ENCODE data around the gene TEX29. TPM values are rescaled to one million over a fixed set of nuclear protein-coding genes. Genes with fewer than 3 reads are reported as not detected.

TEX29 gene
- polyA plus RNA-seq, 1 donor, result 0.35 TPM

- DNase-seq, result peak; percentile 1
These were observed 50.4 kb downstream of the TEX29 start for GRCh38 chr13:111370570-111371535.

DNA sequence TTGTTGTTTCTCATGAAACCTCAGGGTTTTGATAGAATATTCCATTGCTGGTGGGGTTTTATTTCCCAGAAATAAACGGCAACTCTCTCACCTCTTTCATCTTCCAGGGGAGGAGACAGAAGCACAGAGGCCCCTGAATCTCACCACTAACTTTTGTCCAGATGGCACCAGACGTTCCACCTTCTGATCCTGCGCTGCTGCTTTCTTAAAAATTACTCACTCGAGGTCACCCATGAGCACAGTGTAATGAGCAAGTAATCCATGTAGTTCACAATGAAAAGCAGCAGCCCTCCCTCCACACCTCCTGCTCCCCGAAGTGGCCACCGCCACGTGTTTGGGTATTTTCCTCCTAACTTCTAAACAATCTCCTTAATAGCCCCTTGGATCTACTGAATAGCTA, 51.3 kb downstream of the TEX29 start:
- DNase-seq, result no peak

GRCh38 chr13:111372651-111373425, 52.4 kb downstream of the TEX29 start:
- no peak for DNase-seq

DNA sequence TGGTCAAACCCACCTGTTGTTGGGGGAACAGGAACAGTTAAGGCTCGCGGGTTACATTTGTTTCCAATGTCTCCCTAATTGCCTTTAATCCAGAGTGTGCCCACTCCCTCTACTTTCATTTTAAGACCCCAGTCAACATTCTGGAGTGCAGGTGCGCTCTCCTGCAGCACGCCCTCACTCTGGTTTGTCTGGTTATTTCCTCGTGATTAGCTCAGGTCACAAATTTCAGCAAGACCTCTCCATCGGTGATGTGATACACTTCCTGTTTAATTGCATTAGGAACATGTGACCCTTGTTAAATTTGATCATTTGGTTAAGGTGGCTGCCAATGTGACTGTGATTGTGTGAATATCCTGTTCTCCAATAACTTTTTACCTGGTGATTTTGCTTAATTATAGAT, 53.0 kb downstream of the TEX29 start:
- no peak for DNase-seq

DNA sequence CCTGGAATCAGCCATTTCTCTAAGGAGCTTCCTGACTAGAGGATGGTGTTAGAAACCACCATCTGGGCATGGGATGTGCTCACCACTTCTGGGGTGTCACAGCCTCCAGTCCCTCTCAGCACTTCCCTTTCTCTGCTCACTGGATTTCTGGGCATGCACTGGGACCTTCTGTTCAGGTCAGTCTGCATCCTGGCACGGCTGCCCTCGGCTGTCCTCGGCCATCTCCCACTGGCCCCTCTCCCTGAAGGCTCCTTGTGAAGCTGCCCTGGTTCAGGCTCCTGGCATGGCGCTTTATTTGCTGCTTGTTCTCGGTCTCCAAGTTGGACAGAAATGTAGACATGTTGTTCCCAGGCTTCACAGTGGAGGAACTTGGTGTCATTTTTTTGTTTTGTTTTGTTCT, 60.0 kb downstream of the TEX29 start:
- no peak for DNase-seq

GRCh38 chr13:111382411-111382810, 62.0 kb downstream of the TEX29 start:
- DNase-seq, result no peak

DNA sequence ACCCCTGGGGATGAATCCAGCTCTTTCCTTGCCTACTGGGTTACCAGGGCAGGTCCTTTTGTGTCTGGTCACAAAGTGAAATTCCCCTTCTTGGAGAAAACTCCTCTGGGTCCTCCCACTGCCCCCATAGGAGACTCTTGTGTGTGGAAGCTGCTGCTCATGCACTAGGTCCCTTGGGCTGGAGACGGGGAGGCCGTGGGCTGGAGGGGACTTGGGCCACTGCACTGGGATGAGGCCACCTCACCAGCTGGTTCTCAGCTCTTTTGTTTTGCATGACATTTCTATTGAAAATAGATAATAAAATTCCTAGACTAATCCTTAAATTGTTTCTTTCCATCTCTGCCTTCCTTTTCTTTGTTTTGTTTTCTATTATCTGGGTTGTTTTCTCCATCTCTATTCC, 62.4 kb downstream of the TEX29 start:
- DNase-seq, result no peak

- DNase-seq, result no peak
These were observed 63.4 kb downstream of the TEX29 start for GRCh38 chr13:111383591-111384440.

DNA sequence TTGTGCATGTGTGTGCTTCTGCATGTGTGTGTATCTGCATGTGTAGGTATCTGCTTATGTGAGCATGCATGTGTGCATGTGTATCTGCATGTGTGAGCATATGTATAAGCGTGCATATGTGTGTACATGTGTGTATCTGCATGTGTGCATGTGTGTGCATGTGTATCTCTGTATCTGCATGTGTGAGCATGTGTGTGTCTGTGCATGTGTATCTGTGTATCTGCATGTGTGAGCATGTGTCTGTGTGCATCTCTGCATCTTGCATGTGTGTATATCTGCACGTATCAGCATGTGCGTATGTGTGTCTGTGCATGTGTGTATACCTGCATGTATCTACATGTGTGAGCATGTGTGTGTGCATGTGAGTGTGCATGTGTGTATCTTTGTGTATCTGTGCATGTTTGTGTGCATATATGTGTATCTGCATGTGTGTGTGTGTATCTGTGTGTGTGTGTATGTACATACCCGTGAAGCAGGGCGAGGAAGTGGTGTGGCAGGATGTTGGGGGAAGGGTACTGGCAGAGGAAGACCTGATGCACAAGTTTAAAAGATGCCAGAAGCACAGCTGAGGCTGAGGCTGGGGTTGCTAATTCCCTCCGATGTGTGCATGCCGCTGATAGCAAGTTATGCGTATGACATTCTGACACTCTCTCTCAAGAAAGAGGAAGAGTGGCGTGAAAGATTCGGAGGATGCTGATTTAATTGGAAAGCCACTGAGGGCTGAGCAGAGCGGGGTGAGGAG, 64.2 kb downstream of the TEX29 start:
- DNase-seq, result no peak

- DNase-seq, result no peak
These were observed 64.9 kb downstream of the TEX29 start for GRCh38 chr13:111385183-111385857.

DNA sequence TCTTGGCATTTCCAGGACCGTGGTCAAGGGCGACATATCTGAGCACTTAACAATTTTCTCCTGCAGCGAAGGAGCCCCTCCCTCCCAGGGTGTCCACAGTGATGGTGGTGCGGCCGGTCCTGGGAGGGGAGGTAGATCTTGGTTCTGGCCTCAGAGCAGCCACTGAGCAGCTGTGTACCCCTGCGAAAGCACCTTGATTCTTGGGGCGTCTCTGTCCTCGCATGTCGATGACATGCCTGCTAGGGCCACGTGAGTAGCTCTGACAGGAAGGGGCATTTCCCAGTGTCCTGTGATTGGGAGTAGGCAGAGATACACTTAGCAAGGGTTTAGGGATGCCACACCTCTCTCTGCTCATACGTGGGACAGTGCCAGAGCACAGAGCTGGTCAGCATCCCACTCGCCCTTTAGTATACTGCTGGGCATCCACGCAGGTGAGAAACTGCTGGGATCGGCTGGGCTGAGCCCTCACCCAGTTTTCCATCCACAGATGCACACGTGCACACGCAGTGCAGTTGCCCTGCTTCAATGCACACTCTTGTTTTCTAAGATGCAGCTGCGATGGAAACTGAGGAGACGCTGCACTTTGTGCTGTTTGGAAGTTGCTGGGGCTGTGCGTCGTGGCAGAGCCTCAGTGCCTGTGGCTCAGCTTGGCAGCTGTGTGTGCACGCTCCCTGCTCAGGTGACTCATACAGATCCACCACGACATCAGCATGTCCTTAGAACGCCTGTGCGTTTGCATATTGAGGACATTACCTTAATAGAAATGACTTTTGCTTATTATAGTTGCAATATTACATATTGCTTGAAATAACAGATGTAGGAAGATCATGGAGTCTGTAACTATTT, 66.8 kb downstream of the TEX29 start:
- DNase-seq, result no peak

GRCh38 chr13:111387945-111388600, 67.6 kb downstream of the TEX29 start:
- DNase-seq, result no peak

DNA sequence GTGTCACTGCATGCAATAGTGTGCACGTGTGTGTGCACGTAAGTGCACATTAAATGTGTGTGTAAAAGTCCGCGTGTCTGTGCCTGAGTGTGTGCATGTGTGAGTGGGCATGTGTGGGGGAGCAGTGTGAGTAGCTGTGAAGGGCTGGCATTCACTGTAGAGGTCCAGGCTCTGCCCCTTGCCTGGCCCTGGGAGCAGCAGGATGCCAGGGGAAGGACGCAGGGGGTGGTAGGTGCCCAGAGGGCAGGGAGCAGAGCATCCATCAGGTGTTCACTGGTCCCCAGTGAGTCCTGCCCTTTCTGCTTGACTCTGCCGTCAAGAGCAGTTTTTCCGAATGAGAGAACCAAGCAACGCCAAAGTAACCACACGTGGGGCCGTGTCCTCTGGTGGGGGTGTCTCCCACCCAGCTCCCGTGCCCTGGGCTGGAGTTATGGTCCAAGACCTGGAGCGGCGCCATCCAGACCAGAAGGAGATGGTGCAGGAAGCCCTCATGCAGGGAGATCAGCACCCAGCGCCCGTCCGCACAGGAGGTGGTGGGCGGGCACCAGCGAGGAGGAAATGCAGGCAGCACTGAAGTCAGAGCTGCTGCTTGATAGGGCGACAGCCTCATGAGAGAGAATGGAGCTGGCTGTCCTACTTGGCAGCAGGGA, 68.5 kb downstream of the TEX29 start:
- no peak for DNase-seq

- no peak for DNase-seq
These were observed 69.4 kb downstream of the TEX29 start for GRCh38 chr13:111389621-111390521.

GRCh38 chr13:111390522-111391270, 70.3 kb downstream of the TEX29 start:
- DNase-seq, result no peak

DNA sequence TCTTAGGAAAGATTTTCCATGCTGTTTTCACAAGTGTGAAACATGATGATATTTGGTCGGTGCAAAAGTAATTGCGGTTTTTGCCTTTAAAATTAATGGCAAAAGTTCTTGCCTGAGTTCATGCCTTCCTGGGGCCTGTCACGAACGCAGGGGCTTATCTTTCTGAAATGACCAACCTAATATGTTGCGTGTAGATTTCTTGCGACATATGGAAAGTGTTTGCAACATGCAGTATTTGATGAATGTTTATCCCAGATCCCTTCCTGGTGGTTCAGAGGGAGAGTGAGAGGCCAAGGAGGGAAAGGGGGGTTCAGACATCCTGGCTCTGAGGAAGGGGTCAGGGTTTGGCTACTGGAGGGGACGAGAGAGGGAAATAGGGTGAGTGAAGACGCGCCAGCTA, 72.0 kb downstream of the TEX29 start:
- DNase-seq, result no peak

DNA sequence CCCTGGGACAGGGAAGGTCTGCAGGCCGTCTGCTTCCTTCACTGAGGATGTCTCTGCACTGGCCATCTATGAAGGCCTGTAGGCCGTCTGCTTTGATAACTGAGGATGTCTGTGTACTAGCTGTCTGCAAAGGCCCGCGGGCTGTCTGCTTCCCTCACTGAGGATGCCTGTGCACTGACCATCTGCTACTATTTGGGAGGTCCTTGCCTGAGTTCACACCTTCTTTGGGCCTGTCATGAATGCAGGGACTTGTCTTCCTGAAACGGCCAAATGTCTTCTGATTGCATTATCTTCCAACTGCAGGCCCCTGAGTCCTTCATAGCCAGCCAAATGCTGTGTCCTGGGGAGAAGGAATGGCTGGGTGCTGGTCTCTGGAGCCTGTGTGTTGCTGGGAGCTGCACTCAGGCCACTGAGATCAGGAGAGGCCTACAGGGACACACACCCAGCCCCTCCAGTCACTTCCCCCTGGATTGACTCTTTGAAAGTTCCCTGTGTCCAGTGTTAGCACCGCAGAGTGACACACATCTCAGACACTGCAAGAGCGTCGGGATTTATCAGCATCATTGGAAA, 72.9 kb downstream of the TEX29 start:
- DNase-seq, result no peak

All from left kidney (tissue), 2 donors.